Measurements from ENCODE around the gene JSRP1. TPM values are rescaled to one million over a fixed set of nuclear protein-coding genes. Genes with fewer than 3 reads are reported as not detected.
A peak's percentile ranks its signal among the peaks of the same experiment; 100 is the strongest.

The JSRP1 gene
- total and polyA plus RNA-seq, 7 donors: 107 to 271 (median 137) TPM

GRCh38 chr19:2243274-2244124, 12.7 kb downstream of the JSRP1 start:
- DNase-seq (no peak), ATAC-seq (no peak)
- Histone ChIP-seq H3K4me1 (peaks cover 56% of the 10 kb centered on the region), H3K9me3 (no peaks in the 10 kb centered on the region), H3K36me3 (ENCODE audit: insufficient read depth in 1 of 2, low read depth in 1 of 2) (peaks cover 11 to 47% of the 10 kb centered on the region in 2 donors), H3K27ac (no peak overlapping the region), H3K27me3 (ENCODE audit: insufficient read depth in 3 of 3, low read length in 2 of 3) (no peaks in the 10 kb centered on the region), H3K4me3 (no peak overlapping the region)
- no peak for TF ChIP-seq CTCF (IDR thresholded peaks at IDR 0.05)
- 61 to 79% (median 61%) methylated on average over 32 of the region's 32 CpGs for WGBS, 3 donors
- intact Hi-C loops (cut with DNase I): no loop called here

- no peak for TF ChIP-seq CTCF (IDR thresholded peaks at IDR 0.05)
- Histone ChIP-seq H3K27me3 (ENCODE audit: insufficient read depth in 3 of 3, low read length in 2 of 3) (no peaks in the 10 kb centered on the region), H3K36me3 (ENCODE audit: insufficient read depth in 1 of 2, low read depth in 1 of 2) (peaks cover 11 to 47% of the 10 kb centered on the region in 2 donors), H3K27ac (peak overlapping the region; percentile 81), H3K9me3 (no peaks in the 10 kb centered on the region), H3K4me1 (peaks cover 63% of the 10 kb centered on the region), H3K4me3 (no peak overlapping the region)
- intact Hi-C loops (cut with DNase I): no loop called here
- ATAC-seq (no peak), DNase-seq (no peak)
- 83 to 89% (median 86%) methylated on average over 8 of the region's 8 CpGs for WGBS, 3 donors
Measured at GRCh38 chr19:2242816-2243215, 13.4 kb downstream of the JSRP1 start.

- DNase-seq (no peak), ATAC-seq (no peak)
- peak overlapping the region; percentile 81 for H3K27ac ChIP-seq
- H3K27me3 ChIP-seq (ENCODE audit: insufficient read depth in 3 of 3, low read length in 2 of 3): no peaks in the 10 kb centered on the region
- peaks cover 11 to 41% of the 10 kb centered on the region in 2 donors for H3K36me3 ChIP-seq (ENCODE audit: insufficient read depth in 1 of 2, low read depth in 1 of 2)
- H3K9me3 ChIP-seq: no peaks in the 10 kb centered on the region
- intact Hi-C loops (cut with DNase I): no loop called here
- WGBS, 3 donors: 76 to 84% (median 79%) methylated on average over 12 of the region's 12 CpGs
- H3K4me3 ChIP-seq: no peak overlapping the region
- no peak for TF ChIP-seq CTCF (IDR thresholded peaks at IDR 0.05)
- H3K4me1 ChIP-seq: peaks cover 65% of the 10 kb centered on the region
Measured at GRCh38 chr19:2242092-2242537, 14.1 kb downstream of the JSRP1 start.

GRCh38 chr19:2240881-2241760, 15.1 kb downstream of the JSRP1 start:
- intact Hi-C loops (cut with DNase I): loop anchor here in 1 of 2 donors (2.0 kb wide), 1 partner anchor 14 kb away; no protein-coding TSS in a partner anchor
- Histone ChIP-seq H3K27me3 (ENCODE audit: insufficient read depth in 3 of 3, low read length in 2 of 3) (no peaks in the 10 kb centered on the region), H3K4me1 (peaks cover 61% of the 10 kb centered on the region), H3K9me3 (no peaks in the 10 kb centered on the region), H3K4me3 (peak overlapping the region; percentile 66), H3K27ac (peak overlapping the region; percentile 81), H3K36me3 (ENCODE audit: insufficient read depth in 1 of 2, low read depth in 1 of 2) (peaks cover 11 to 31% of the 10 kb centered on the region in 2 donors)
- TF ChIP-seq CTCF (IDR thresholded peaks at IDR 0.05): no peak
- peak in 3 of 4 donors; percentile 21 to 32 (median 25) for ATAC-seq
- no peak for DNase-seq
- 42 to 70% (median 45%) methylated on average over 40 to 41 of the region's 41 CpGs for WGBS, 3 donors
